Measurements from ENCODE around the gene CES2.

GRCh38 chr16:66902648-66903543 is 32.4 kb upstream of the CES2 start:
- TF ChIP-seq CTCF (IDR thresholded peaks at IDR 0.05; ENCODE audit: borderline replicate concordance, extremely low read depth, low read length, poor library complexity, severe bottlenecking), result no peak
- TF ChIP-seq EZH2 (IDR thresholded peaks at IDR 0.05; ENCODE audit: borderline replicate concordance, low read depth, low read length, severe bottlenecking), result no peak
